GM18511 (cell line): ENCODE data around the gene AP3S2.

Experiments
- ATAC-seq: cut with Tn5 transposase; IDR thresholded peaks from one replicate; pipeline ENCODE4 v1.9.1; 2021; ENCODE audit warnings: mild to moderate bottlenecking, moderate library complexity; ENCODE audit not compliant: unreplicated experiment

The AP3S2 gene

GRCh38 chr15:89818287-89818686, 75.5 kb downstream of the AP3S2 start:
- no peak for ATAC-seq

GRCh38 chr15:89817701-89818280, 76.0 kb downstream of the AP3S2 start:
- ATAC-seq: no peak

- no peak for ATAC-seq
These were observed 78.0 kb downstream of the AP3S2 start for GRCh38 chr15:89815769-89816168.

GRCh38 chr15:89814112-89814742, 79.6 kb downstream of the AP3S2 start:
- ATAC-seq: no peak

- ATAC-seq: no peak
These were observed 80.2 kb downstream of the AP3S2 start for GRCh38 chr15:89813381-89814111.

GRCh38 chr15:89812847-89813320, 80.9 kb downstream of the AP3S2 start:
- no peak for ATAC-seq

- no peak for ATAC-seq
These were observed 81.6 kb downstream of the AP3S2 start for GRCh38 chr15:89812011-89812846.

- ATAC-seq: no peak
These were observed 83.0 kb downstream of the AP3S2 start for GRCh38 chr15:89810837-89811236.

GRCh38 chr15:89809787-89810148, 84.0 kb downstream of the AP3S2 start:
- ATAC-seq: no peak

- ATAC-seq: no peak
These were observed 84.6 kb downstream of the AP3S2 start for GRCh38 chr15:89809093-89809786.

GRCh38 chr15:89808160-89808870, 85.5 kb downstream of the AP3S2 start:
- no peak for ATAC-seq

- ATAC-seq: no peak
These were observed 86.1 kb downstream of the AP3S2 start for GRCh38 chr15:89807689-89808088.

GRCh38 chr15:89806559-89807550, 86.9 kb downstream of the AP3S2 start:
- no peak for ATAC-seq

- ATAC-seq: no peak
These were observed 87.6 kb downstream of the AP3S2 start for GRCh38 chr15:89806210-89806558.

- no peak for ATAC-seq
These were observed 88.3 kb downstream of the AP3S2 start for GRCh38 chr15:89805241-89806209.

GRCh38 chr15:89803941-89804800, 89.6 kb downstream of the AP3S2 start:
- no peak for ATAC-seq
